GM19099 (cell line): ENCODE results near the gene PRND.

Source experiments
- POLR2A ChIP-seq: IDR thresholded peaks from 3 replicates; pipeline ENCODE4 v1.6.1; 2011; ENCODE audit warnings: low read depth; ENCODE audit not compliant: insufficient read length; ENCODE audit errors: extremely low read depth

PRND gene

GRCh38 chr20:4763723-4764510 lies 42.2 kb downstream of the PRND start:
- TF ChIP-seq POLR2A: no peak

GRCh38 chr20:4764805-4765204 lies 43.1 kb downstream of the PRND start:
- no peak for TF ChIP-seq POLR2A

GRCh38 chr20:4765681-4766080 lies 44.0 kb downstream of the PRND start:
- TF ChIP-seq POLR2A: no peak

- TF ChIP-seq POLR2A: no peak
Measured at GRCh38 chr20:4766631-4767030, 44.9 kb downstream of the PRND start.

GRCh38 chr20:4767084-4767483 lies 45.4 kb downstream of the PRND start:
- no peak for TF ChIP-seq POLR2A

GRCh38 chr20:4769328-4769727 lies 47.6 kb downstream of the PRND start:
- no peak for TF ChIP-seq POLR2A

- TF ChIP-seq POLR2A: no peak
Measured at GRCh38 chr20:4770026-4770425, 48.3 kb downstream of the PRND start.

GRCh38 chr20:4771004-4771403 lies 49.3 kb downstream of the PRND start:
- no peak for TF ChIP-seq POLR2A

GRCh38 chr20:4772132-4772531 lies 50.4 kb downstream of the PRND start:
- no peak for TF ChIP-seq POLR2A

- TF ChIP-seq POLR2A: no peak
Measured at GRCh38 chr20:4773736-4774135, 52.0 kb downstream of the PRND start.

- TF ChIP-seq POLR2A: no peak
Measured at GRCh38 chr20:4774207-4774606, 52.5 kb downstream of the PRND start.

- no peak for TF ChIP-seq POLR2A
Measured at GRCh38 chr20:4775322-4776078, 53.8 kb downstream of the PRND start.

GRCh38 chr20:4776079-4776630 lies 54.4 kb downstream of the PRND start:
- TF ChIP-seq POLR2A: no peak
